ENCODE results near the gene KDM4C. TPM values are rescaled to one million over a fixed set of nuclear protein-coding genes. Genes with fewer than 3 reads are reported as not detected.
A peak's percentile ranks its signal among the peaks of the same experiment; 100 is the strongest.

Gene KDM4C
- total and polyA plus RNA-seq, 4 donors, result 9.5 to 54.4 (median 28.3) TPM

DNA sequence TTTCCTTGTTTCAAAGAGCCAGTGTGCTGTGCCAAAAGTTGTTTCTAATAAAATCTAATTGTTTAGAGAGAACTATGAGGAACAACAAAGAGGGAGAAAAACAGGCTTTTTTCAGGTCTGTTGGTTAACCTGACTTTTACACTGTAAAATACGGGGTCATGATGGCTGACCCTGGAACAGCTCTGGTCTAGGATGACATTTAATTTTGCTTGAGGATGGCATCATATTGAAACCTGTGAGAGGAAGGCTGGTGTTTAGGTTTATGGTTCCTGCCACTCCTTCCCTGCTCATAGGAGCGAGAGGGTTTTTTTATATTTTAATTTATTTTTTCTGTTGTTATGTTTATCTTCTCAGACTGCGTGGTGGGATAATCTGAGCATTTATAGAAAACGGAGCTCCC, 327.6 kb downstream of the KDM4C start:
- Histone ChIP-seq H3K4me1 (ENCODE audit: control insufficient read depth in 1 of 2, insufficient read depth in 2 of 2, low read length in 2 of 2) (peaks cover 0 to 7% of the 10 kb centered on the region in 2 donors), H3K36me3 (ENCODE audit: control insufficient read depth in 1 of 2, insufficient read depth in 2 of 2, low read length in 1 of 2) (no peaks in the 10 kb centered on the region), H3K27me3 (ENCODE audit: control insufficient read depth in 1 of 2, insufficient read depth in 2 of 2, low read length in 1 of 2) (no peaks in the 10 kb centered on the region), H3K4me3 (ENCODE audit: low read length in 2 of 2) (no peak overlapping the region), H3K9me3 (ENCODE audit: control insufficient read depth, low read length) (no peaks in the 10 kb centered on the region), H3K27ac (ENCODE audit: low read depth in 1 of 2, low read length in 2 of 2) (no peak overlapping the region)
- 92 to 95% methylated on average over 4 of the region's 4 CpGs for WGBS, 2 donors
- ATAC-seq (ENCODE audit: low FRiP score), result no peak
- intact Hi-C loops (cut with DNase I), result no loop called here
- no peak for DNase-seq

DNA sequence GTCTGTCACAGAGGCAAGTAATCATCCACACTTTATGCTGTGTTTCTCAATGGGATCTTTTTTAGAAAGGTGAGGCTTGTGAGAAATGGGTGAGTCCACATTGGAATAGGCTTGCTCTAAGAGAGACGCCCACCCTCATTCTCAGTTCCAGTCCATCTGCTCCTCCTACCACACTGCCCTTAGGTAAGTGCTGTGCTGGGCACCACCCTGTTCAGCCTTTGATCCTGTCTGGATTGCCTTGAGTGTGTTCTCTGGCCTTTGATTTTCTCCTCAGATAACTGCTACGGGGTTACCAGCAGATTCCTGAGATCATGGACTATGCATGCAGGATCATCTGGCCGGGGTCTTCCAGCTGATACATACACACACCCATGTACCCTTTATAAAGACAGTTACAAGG, 328.6 kb downstream of the KDM4C start:
- Histone ChIP-seq H3K27ac (ENCODE audit: low read depth in 1 of 2, low read length in 2 of 2) (no peak overlapping the region), H3K27me3 (ENCODE audit: control insufficient read depth in 1 of 2, insufficient read depth in 2 of 2, low read length in 1 of 2) (no peaks in the 10 kb centered on the region), H3K9me3 (ENCODE audit: control insufficient read depth, low read length) (no peaks in the 10 kb centered on the region), H3K36me3 (ENCODE audit: control insufficient read depth in 1 of 2, insufficient read depth in 2 of 2, low read length in 1 of 2) (no peaks in the 10 kb centered on the region), H3K4me1 (ENCODE audit: control insufficient read depth in 1 of 2, insufficient read depth in 2 of 2, low read length in 2 of 2) (peaks cover 0 to 7% of the 10 kb centered on the region in 2 donors), H3K4me3 (ENCODE audit: low read length in 2 of 2) (no peak overlapping the region)
- intact Hi-C loops (cut with DNase I), result no loop called here
- no peak for ATAC-seq (ENCODE audit: low FRiP score)
- no peak for DNase-seq
- 95 to 99% methylated on average over 3 of the region's 3 CpGs for WGBS, 2 donors

DNA sequence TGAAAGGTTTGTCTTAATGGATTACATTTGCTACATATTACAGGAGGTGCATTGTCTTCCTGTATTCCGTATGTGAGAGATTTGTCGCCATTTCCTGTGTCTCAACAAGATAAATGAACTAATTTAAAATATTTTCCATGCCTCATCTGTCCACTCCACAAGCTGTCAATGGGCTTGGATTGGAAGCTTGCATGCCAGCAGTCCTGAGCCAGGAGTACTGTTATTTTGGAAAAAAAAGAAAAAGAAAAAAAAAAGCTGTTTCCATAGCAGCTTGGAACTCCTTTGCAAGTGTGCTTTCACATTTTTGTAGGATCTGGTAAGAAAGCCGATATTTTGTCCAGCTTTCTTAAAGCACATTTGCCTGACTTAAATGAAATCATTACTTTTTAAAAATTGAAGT, 330.8 kb downstream of the KDM4C start:
- no peak overlapping the region for H3K4me3 ChIP-seq (ENCODE audit: low read length in 2 of 2)
- intact Hi-C loops (cut with DNase I), result no loop called here
- WGBS, 2 donors, result 3 to 10% methylated on average over 3 of the region's 3 CpGs
- H3K27ac ChIP-seq (ENCODE audit: low read depth in 1 of 2, low read length in 2 of 2), result no peak overlapping the region
- ATAC-seq (ENCODE audit: low FRiP score), result peak; percentile 65
- H3K4me1 ChIP-seq (ENCODE audit: control insufficient read depth in 1 of 2, insufficient read depth in 2 of 2, low read length in 2 of 2), result peaks cover 0 to 7% of the 10 kb centered on the region in 2 donors
- no peak for DNase-seq
- peaks cover 0 to 2% of the 10 kb centered on the region in 2 donors for H3K36me3 ChIP-seq (ENCODE audit: control insufficient read depth in 1 of 2, insufficient read depth in 2 of 2, low read length in 1 of 2)
- no peaks in the 10 kb centered on the region for H3K9me3 ChIP-seq (ENCODE audit: control insufficient read depth, low read length)
- H3K27me3 ChIP-seq (ENCODE audit: control insufficient read depth in 1 of 2, insufficient read depth in 2 of 2, low read length in 1 of 2), result no peaks in the 10 kb centered on the region

DNA sequence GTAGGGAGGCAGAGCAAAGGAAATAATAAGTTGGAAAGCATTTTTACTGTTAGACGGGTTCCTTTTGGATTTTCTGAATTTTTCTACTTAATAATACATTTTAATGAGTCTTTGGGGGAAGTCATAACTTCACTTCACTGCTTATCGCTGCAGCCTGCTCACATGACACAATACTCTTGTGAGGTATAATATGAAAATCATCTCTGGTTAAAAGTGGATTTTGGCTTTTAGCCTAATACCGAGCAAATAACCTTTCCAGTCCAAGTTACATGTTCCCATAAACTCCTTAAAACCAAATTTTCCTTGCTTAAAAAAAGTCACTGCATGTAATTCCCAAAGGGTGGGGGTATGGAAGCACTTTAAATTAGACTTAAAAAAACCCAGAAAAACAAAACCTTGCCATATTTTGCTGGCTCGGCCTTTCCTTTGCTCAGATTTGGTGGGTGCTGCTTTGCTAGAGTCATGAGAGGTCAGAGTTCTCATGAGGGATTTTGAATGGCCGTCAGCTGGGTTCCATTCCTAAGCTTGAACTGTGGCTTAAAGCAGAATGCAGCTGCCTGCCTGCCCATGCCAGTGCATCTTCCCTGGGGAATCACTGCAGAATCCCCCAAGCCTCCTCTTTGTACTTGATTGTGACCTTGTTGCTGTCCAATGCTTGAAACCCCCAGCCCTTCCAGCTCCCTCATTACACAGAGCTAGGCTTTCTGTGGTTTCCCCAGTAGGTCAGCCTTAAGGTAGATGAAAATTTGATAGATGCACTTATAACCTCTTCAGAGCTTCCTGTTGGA, 331.8 kb downstream of the KDM4C start:
- Histone ChIP-seq H3K4me1 (ENCODE audit: control insufficient read depth in 1 of 2, insufficient read depth in 2 of 2, low read length in 2 of 2) (peaks cover 0 to 7% of the 10 kb centered on the region in 2 donors), H3K36me3 (ENCODE audit: control insufficient read depth in 1 of 2, insufficient read depth in 2 of 2, low read length in 1 of 2) (peaks cover 0 to 2% of the 10 kb centered on the region in 2 donors), H3K4me3 (ENCODE audit: low read length in 2 of 2) (no peak overlapping the region), H3K27me3 (ENCODE audit: control insufficient read depth in 1 of 2, insufficient read depth in 2 of 2, low read length in 1 of 2) (no peaks in the 10 kb centered on the region), H3K9me3 (ENCODE audit: control insufficient read depth, low read length) (no peaks in the 10 kb centered on the region), H3K27ac (ENCODE audit: low read depth in 1 of 2, low read length in 2 of 2) (no peak overlapping the region)
- ATAC-seq (ENCODE audit: low FRiP score), result no peak
- WGBS, 2 donors, result 6 to 14% methylated on average over 5 of the region's 5 CpGs
- intact Hi-C loops (cut with DNase I), result no loop called here
- no peak for DNase-seq

DNA sequence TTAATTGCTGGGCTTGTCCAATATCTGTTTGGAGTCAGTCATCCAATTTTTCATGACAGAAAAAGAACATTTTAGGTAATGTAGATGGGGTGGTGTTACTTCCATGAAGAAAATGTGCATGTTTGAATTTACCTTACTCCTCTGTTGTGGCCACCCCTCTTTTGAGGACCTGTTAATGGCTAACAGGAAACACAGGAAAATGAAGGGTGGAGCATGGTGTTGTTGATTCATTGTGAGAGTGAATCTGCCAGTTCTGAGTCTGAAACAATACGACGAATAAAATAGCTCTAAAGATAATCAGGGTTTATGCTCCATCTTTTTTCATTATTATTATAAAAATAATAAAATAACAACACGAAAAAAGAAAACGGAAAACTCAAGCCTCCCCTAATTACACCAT, 335.3 kb downstream of the KDM4C start:
- Histone ChIP-seq H3K27me3 (ENCODE audit: control insufficient read depth in 1 of 2, insufficient read depth in 2 of 2, low read length in 1 of 2) (no peaks in the 10 kb centered on the region), H3K36me3 (ENCODE audit: control insufficient read depth in 1 of 2, insufficient read depth in 2 of 2, low read length in 1 of 2) (peaks cover 0 to 2% of the 10 kb centered on the region in 2 donors), H3K4me1 (ENCODE audit: control insufficient read depth in 1 of 2, insufficient read depth in 2 of 2, low read length in 2 of 2) (peaks cover 0 to 7% of the 10 kb centered on the region in 2 donors), H3K9me3 (ENCODE audit: control insufficient read depth, low read length) (no peaks in the 10 kb centered on the region), H3K4me3 (ENCODE audit: low read length in 2 of 2) (no peak overlapping the region), H3K27ac (ENCODE audit: low read depth in 1 of 2, low read length in 2 of 2) (no peak overlapping the region)
- intact Hi-C loops (cut with DNase I), result no loop called here
- ATAC-seq (ENCODE audit: low FRiP score) (no peak), DNase-seq (no peak)
- WGBS, 2 donors, result 95% methylated on average over 4 of the region's 4 CpGs

DNA sequence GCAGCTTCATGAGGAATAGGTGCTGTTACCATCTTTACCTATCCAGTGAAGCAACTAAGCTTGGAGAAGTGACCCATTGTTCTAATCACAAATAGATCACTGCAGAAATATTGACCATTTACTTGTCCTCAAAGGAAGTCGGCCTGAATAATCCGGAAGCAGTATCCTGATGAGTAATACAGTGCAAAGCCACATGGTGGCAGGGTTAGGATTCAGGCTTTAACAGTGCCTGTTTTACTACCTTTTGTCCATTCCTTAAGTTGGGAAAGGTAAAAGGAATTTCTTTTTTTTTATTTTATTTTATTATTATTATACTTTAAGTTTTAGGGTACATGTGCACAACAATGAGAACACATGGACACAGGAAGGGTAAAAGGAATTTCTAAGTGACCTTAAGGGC, 336.3 kb downstream of the KDM4C start:
- Histone ChIP-seq H3K9me3 (ENCODE audit: control insufficient read depth, low read length) (no peaks in the 10 kb centered on the region), H3K27me3 (ENCODE audit: control insufficient read depth in 1 of 2, insufficient read depth in 2 of 2, low read length in 1 of 2) (no peaks in the 10 kb centered on the region), H3K27ac (ENCODE audit: low read depth in 1 of 2, low read length in 2 of 2) (no peak overlapping the region), H3K4me1 (ENCODE audit: control insufficient read depth in 1 of 2, insufficient read depth in 2 of 2, low read length in 2 of 2) (peaks cover 0 to 7% of the 10 kb centered on the region in 2 donors), H3K36me3 (ENCODE audit: control insufficient read depth in 1 of 2, insufficient read depth in 2 of 2, low read length in 1 of 2) (peaks cover 0 to 2% of the 10 kb centered on the region in 2 donors), H3K4me3 (ENCODE audit: low read length in 2 of 2) (no peak overlapping the region)
- intact Hi-C loops (cut with DNase I), result no loop called here
- DNase-seq (no peak), ATAC-seq (ENCODE audit: low FRiP score) (no peak)
- 82 to 83% methylated on average over 2 of the region's 2 CpGs for WGBS, 2 donors

DNA sequence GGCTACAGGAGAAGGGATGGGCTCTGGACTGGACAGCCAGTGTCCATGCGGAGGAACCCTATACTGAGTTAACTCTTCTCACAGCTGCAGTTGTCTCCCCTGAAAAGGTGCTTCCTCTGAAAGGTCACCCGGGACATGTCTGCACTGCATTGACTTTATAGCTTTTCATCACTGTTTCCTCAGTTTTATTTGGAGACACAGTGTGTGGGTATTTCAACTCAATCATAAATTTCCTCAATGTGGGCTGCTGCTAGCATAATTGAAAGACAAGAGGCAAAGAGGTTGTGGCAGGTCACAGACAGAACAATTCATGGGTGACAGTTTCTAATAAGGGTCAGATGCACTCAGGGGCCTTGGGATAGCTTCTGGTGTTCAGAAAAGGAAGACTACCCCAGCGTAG, 336.8 kb downstream of the KDM4C start:
- H3K9me3 ChIP-seq (ENCODE audit: control insufficient read depth, low read length), result no peaks in the 10 kb centered on the region
- ATAC-seq (ENCODE audit: low FRiP score) (no peak), DNase-seq (no peak)
- H3K4me3 ChIP-seq (ENCODE audit: low read length in 2 of 2), result no peak overlapping the region
- intact Hi-C loops (cut with DNase I), result no loop called here
- no peaks in the 10 kb centered on the region for H3K27me3 ChIP-seq (ENCODE audit: control insufficient read depth in 1 of 2, insufficient read depth in 2 of 2, low read length in 1 of 2)
- H3K27ac ChIP-seq (ENCODE audit: low read depth in 1 of 2, low read length in 2 of 2), result no peak overlapping the region
- peaks cover 0 to 3% of the 10 kb centered on the region in 2 donors for H3K4me1 ChIP-seq (ENCODE audit: control insufficient read depth in 1 of 2, insufficient read depth in 2 of 2, low read length in 2 of 2)
- H3K36me3 ChIP-seq (ENCODE audit: control insufficient read depth in 1 of 2, insufficient read depth in 2 of 2, low read length in 1 of 2), result peaks cover 0 to 2% of the 10 kb centered on the region in 2 donors
- WGBS, 2 donors, result 95 to 100% methylated on average over 3 of the region's 3 CpGs

DNA sequence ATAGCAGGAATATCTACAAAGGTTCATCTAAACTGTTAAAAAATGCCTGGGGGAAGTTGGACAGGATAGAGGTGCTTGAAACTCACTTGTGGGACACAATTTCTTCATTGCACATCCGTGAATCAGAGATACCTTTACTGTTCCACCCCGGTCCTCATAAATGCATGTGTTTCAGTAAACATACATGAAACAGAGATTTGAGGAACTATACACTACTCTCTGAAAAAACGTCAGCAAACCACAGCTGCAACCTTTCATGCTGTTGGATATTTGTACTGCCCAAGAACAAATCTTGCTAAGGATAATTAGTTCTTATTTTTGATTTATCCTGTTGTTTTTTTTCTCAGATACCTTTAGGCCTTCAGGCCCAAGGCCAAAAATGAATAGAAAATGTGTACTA, 337.3 kb downstream of the KDM4C start:
- 89 to 92% methylated on average over 3 of the region's 3 CpGs for WGBS, 2 donors
- DNase-seq (no peak), ATAC-seq (ENCODE audit: low FRiP score) (no peak)
- intact Hi-C loops (cut with DNase I), result no loop called here
- Histone ChIP-seq H3K4me3 (ENCODE audit: low read length in 2 of 2) (no peak overlapping the region), H3K27ac (ENCODE audit: low read depth in 1 of 2, low read length in 2 of 2) (no peak overlapping the region), H3K9me3 (ENCODE audit: control insufficient read depth, low read length) (no peaks in the 10 kb centered on the region), H3K4me1 (ENCODE audit: control insufficient read depth in 1 of 2, insufficient read depth in 2 of 2, low read length in 2 of 2) (no peaks in the 10 kb centered on the region), H3K27me3 (ENCODE audit: control insufficient read depth in 1 of 2, insufficient read depth in 2 of 2, low read length in 1 of 2) (no peaks in the 10 kb centered on the region), H3K36me3 (ENCODE audit: control insufficient read depth in 1 of 2, insufficient read depth in 2 of 2, low read length in 1 of 2) (peaks cover 0 to 2% of the 10 kb centered on the region in 2 donors)

DNA sequence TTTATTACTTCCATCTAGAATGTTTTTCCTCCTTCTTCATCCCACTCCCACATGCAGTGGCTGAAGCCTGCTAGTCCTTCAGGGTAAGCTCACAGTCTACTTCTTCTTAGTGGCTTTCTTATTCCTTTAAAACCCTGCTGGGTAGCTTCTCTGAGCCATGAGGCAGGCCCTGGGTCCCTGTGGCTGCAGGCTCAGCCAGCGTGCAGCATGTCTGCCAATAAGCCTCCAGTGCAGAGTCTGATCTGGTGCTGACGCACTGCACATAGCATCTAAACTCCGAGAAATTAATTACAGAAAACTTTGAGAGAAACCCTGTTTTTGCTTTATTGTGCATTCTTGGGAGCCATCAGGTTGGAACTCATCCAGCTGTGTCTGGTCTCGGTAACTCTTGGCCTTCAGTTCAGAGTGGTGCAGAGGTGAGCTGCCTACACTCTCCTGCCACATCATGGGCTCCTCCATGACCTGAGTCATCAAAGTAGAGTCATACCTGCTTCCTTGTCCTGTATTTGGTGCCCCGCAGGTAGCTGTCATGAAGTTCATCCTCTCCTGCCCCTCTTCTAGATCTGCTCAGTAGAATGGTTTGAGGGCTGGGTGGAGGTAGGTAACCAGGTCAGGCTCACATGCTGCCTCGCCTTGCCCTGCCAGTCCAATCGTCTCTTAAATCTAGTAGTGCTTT, 339.4 kb downstream of the KDM4C start:
- Histone ChIP-seq H3K27ac (ENCODE audit: low read depth in 1 of 2, low read length in 2 of 2) (no peak overlapping the region), H3K4me1 (ENCODE audit: control insufficient read depth in 1 of 2, insufficient read depth in 2 of 2, low read length in 2 of 2) (no peaks in the 10 kb centered on the region), H3K27me3 (ENCODE audit: control insufficient read depth in 1 of 2, insufficient read depth in 2 of 2, low read length in 1 of 2) (no peaks in the 10 kb centered on the region), H3K36me3 (ENCODE audit: control insufficient read depth in 1 of 2, insufficient read depth in 2 of 2, low read length in 1 of 2) (no peaks in the 10 kb centered on the region), H3K4me3 (ENCODE audit: low read length in 2 of 2) (no peak overlapping the region), H3K9me3 (ENCODE audit: control insufficient read depth, low read length) (no peaks in the 10 kb centered on the region)
- WGBS, 2 donors, result 59 to 77% methylated on average over 7 of the region's 7 CpGs
- intact Hi-C loops (cut with DNase I), result no loop called here
- no peak for DNase-seq
- peak; percentile 70 for ATAC-seq (ENCODE audit: low FRiP score)
